GM18951 (cell line): ENCODE results near the gene DSC2.
"Not testable (repeated sequence)": the region's sequence is repeated elsewhere in the genome, so short reads cannot be mapped to it uniquely, and the experiment has no call there.

ENCODE experiments used
- POLR2A ChIP-seq: IDR thresholded peaks from 4 replicates; pipeline ENCODE4 v1.6.1; 2011; ENCODE audit warnings: mild to moderate bottlenecking; ENCODE audit not compliant: insufficient read length, insufficient read depth; ENCODE audit errors: extremely low read depth
- in situ Hi-C: fragments of 300-500 bp; cut with MboI; formaldehyde crosslinking; loops from one replicate; pipeline ENCODE4 v1.12.0; 2022; ENCODE audit warnings: low sequenced_read_pairs, mixed read lengths, inconsistent platforms; ENCODE audit not compliant: unreplicated experiment

The DSC2 gene

DNA sequence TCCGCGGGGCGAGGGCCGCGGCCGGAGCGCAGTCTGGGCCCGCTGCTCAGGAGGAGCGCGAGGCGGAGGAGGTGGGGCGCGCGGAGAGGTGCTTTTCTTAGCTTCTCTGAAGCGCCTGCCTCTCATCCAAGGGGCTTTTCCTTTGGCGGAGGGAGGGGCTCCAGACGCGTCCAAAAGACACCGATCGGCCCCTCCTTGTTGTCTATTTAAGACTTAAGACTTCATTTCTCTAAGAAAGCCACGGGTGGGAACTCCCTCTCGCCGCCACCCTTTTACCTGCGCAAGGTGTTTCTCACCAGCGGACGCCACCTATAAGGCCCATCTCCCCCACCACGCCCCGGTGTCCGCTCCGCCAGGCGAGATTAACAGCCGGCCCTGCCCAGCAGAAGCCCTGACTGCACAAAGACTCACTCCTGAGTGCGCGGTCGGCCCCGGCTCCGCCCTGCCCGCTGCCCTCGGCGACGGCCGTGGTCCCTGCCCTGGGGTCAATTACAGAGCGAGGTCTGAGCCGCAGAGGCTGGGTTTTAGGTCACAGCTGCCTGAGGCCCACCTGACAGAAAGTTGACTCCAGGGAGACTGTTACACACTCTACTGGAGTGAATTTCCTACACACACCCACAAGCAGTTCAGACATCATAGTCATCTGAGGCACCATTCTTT is at the start of gene DSC2:
Gene DSC2, minus strand, starts transcription at position 397 of the 660 bp plus-strand sequence. CDS start 450 bp downstream, outside the sequence.
- no peak for TF ChIP-seq POLR2A
- in situ Hi-C loops, result no loop called here

DNA sequence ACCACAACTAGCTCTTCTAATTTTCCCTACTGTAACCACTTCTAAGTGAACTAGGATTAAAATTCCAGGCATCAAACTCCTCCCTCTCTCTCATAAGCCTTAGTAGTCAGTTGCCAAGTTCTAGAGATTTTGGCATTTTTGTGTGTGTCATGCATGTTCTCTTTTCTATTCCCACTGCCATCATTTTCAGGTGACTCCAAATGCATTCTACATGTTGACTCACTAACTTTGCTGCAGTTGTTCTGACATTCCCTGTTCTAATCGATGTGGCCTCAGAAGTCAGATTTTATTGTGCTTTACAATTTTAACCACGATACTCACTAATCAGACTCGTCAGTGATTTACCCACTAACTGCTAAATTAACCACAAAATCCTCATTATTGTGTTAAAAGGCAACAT is 47.1 kb upstream of the DSC2 start:
- in situ Hi-C loops, result no loop called here
- no peak for TF ChIP-seq POLR2A

DNA sequence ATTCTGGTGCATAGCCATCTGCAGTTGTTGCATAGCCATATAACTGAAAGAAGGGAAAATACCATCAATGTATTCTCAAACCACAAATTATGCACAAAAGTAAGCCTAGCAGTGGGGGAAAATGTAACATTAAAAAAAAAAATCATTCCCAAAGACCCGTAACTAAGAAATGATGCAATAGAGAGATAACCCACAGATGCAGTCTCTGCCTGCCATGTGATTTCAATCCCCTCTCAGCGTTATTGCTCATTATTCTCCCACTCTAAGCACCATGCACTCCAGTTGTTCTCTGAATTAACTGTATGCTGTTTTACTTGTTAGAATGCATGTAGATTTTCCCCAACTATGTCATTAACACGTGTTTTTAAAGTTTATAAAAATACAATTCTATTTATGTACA is 46.4 kb upstream of the DSC2 start:
- no peak for TF ChIP-seq POLR2A
- in situ Hi-C loops, result no loop called here

DNA sequence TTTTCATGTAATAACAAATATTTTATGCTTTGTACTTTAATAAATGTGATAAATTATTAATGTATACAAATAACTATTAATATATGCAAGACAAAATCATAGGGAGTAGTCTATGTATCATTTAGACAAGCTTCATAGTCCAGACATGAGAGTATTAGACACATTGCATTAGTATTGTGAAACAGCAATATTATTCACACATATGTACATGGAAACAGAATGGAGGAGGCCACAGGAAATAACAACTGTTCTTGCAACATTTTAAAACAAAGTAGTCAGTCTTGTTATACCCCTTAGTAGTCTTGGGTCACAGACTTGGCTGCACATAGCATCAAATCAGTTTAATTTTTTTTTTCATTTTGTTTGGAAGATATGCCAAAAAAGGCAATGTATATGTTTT is 44.6 kb upstream of the DSC2 start:
- in situ Hi-C loops, result no loop called here
- TF ChIP-seq POLR2A, result no peak

DNA sequence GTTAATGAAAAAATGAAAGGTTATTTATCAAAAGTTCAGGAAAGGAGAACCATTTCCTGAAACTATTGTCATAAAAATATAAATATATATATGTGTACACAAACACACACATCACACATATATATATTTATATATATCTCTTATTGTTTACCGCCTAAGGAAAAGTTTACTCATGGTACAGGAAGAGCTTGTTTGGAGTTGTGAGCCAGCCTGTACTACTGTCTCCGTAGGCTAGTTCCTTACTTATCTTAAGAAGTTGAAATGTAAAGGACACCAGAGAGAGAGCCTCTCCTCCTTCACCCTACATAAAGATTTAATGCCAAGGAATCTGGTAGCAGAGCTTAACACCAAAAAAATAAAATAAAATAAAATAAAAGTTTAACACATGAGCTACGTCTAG is 40.8 kb upstream of the DSC2 start:
- in situ Hi-C loops, result no loop called here
- no peak for TF ChIP-seq POLR2A

DNA sequence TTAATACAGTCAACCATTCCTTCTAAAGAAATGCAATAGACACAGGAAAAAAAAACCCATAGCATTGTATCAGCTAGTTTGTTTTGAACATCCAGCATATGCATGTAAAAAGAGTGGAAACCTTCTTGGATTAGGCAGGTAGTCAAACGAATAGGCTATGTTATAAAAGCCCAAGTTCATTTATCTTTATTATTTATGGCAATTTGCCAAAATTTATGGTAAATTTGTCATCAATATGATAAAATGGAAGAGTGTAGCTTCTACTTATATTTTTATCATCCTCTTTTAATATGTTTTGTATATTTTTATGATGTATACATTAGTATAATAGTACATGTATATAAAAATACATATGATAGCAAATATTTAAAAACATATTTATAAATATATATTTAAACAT is 36.5 kb upstream of the DSC2 start:
- in situ Hi-C loops, result no loop called here
- no peak for TF ChIP-seq POLR2A

DNA sequence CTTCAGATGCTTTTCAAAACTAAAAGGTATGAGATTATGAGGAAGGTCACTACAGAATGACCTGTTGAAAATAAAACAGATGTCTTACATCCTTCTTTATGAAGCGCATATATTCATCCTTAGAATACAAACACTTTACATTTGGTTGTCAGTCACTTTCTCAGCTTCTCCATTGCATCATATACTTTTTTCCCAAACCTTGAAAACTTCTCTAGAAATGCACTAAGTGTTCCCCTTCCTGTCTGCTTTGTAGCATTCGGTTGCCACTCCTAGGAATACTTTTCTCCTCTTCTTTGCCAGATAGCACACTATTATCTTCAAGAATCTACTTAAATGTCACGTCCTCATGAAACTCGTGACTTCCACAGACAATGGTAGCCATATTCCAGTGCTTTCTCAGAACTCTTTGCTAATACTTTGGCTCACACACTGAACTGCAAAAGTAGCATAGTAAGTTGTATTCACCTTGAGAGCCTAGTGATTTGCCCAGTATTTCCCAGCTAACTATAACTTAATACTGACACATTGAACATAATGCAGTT is 32.8 kb upstream of the DSC2 start:
- no peak for TF ChIP-seq POLR2A
- in situ Hi-C loops, result no loop called here

DNA sequence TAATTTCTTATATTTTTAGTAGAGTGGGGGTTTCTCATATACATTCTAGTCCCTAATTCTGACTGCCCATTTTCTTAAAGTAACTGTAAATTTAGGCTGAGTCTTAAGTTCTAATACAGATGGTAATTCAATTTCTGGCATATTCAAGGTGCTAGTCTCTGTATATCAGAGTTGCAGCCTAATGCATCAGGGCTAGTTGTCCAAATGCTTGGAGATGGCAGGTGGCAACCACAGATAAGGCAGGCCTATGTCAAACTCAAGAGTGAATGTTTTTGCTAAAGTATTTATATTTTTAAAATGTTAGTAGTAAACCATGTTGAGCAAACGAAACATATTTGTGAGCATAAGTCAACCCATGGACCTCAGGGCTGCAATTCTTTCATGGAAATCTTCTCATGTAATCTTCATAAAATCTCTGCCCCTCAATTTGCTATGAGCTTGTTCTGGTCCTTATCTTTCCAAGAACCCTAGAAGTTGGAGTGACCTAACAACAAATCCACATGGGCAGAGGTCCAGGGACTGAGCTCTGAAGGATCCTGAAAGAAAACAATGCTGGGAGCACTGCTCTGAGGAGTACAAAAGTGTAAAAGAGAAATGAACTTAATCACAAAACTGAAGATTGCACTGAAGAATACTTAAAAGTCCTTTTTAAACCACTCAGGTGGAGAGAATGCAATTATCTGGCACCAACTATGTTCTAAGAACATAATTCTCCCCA is 27.3 kb upstream of the DSC2 start:
- in situ Hi-C loops, result no loop called here
- TF ChIP-seq POLR2A, result no peak

DNA sequence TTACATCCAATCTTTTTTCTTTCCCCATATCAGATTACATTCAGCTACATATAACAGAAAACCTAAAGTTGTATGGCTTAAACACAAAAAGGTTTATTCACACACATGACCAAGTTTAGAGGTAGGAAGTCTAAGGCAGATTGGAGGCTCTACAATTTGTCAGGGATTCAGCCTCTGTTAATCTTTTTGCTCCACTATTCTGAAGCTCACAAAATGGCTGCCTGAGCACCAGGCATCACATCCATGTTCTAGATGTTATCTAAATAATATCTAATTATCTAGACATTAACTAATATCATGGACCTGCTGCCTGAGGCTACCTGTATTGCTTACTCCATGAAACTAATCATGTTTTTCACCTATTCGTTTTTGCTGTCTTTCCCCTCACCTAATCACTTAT is 23.7 kb upstream of the DSC2 start:
- in situ Hi-C loops, result no loop called here
- no peak for TF ChIP-seq POLR2A

DNA sequence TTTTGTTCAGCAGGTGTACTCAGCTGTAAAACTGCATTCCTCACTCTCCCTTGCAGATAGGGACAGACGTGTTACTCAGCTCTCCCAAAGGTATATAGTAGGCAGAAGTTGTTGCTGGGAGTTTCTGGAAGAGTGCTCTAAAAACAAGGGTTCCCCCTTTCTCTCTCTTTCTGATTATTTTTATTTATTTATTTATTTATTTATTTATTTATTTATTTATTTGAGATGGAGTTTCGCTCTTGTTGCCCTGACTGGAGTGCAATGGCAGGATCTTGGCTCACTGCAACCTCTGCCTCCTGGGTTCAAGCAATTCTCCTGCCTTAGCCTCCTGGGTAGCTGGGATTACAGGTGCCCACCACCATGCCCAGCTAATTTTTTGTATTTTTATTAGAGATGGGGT is 20.9 kb upstream of the DSC2 start:
- in situ Hi-C loops, result not testable (repeated sequence)

DNA sequence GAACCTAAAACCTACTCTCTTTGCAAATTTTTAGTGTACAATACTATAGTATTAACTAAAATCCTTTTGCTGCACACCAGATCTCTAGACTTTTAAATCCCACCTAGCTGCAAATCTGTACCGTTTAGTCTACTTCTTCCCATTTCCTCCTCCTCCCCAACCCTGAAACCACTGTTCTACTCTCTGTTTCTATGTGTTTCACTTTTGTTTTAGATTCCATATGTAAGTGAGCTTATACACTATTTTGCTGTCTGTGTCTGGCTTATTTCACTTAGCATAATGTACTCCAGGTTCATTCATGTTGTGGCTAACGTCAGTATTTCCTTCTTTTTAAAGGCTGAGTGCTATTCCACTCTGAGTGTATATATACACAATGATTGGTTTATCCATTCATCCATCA is 18.4 kb upstream of the DSC2 start:
- TF ChIP-seq POLR2A, result no peak
- in situ Hi-C loops, result no loop called here

DNA sequence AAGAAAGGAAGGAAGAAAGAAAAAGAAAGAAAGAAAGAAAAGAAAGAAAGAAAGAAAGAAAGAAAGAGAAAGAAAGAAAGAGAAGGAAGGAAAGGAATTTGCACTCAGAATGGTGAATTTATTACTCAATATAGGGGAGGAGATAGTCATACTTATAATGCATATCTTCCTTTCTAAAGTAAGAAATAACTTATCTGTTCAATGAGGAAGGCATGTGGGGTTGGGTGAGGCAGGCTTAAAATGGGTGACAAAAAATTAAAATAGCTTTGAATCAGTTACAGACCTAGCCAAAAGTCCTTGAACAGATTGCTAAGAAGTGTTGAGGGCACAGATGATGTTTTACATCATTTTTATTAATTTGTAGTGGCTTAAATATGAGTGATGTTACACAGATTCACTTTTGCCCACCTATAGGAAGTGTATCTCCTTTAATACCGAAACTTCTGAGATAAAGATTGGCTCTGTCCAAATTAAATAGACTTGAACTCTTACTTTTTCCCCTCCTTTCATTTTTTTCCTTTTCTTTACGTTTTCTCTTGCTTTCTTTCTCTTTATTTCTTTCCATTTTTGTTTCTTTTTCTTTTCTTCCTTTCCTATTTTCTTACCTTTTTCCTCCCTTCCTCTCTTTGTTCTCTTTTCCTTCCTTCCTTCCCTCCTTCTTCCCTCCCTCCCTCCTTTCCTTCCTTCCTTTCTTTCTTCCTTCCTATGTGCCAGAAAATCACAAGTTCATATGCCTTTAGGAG is 14.8 kb upstream of the DSC2 start:
- in situ Hi-C loops, result no loop called here
- TF ChIP-seq POLR2A, result no peak

DNA sequence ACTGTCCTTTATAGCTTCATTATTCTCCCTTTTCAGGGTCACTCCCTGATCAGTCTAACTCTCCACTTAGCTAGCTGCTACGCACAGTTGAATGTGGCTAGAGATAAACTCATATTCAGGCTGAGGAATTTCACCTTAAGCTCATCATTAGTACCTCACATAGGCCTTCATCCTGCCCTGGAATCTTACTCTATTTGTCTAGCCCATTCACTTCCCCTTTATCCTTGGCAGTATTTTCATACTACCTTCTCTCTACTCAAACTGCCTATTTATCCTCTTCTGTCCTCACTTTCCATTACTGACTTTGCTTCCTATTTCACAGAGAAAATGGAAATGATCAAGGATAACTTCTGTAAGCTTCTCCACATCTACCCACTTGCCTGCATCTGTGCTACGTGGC is 10.6 kb upstream of the DSC2 start:
- TF ChIP-seq POLR2A, result no peak
- in situ Hi-C loops, result no loop called here

DNA sequence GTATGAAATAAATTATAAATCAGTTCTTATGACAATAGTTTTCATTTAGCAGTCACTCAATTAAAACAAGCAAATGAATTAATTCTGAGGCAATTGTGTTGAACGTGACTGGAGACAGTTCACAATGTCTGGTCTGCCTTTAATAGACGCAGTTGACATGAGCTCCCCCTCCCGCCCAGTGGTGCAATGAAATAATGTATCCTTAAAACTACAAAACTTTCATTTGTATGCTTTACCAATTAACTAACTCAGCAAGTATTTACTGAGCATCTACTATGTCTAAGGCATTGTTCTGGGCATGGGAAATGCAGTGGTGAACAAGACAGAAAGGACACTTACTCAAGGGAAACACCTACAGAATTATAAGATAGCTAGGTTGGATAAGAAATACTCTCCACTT is 3.5 kb upstream of the DSC2 start:
- in situ Hi-C loops, result no loop called here
- no peak for TF ChIP-seq POLR2A
